Trophoblast cell (in vitro differentiated cells and primary cell): Measurements from ENCODE around the gene ZKSCAN7.

Source experiments
- DNase-seq, 2 donors: peaks; one replicate each; pipeline ENCODE4 v3.0.0-alpha.2; 2016
- H2AFZ ChIP-seq: 2 replicates; pipeline ENCODE4 v1.6.1; 2013; ENCODE audit warnings: low read length, moderate library complexity, mild to moderate bottlenecking; ENCODE audit not compliant: insufficient read depth, poor library complexity
- H2AK5ac ChIP-seq: 2 replicates; pipeline ENCODE4 v1.6.1; 2013; ENCODE audit warnings: mild to moderate bottlenecking, low read length
- H2BK120ac ChIP-seq: 2 replicates; pipeline ENCODE4 v1.6.1; 2013; ENCODE audit warnings: low read length, mild to moderate bottlenecking, moderate library complexity; ENCODE audit not compliant: insufficient read depth, poor library complexity
- H2BK12ac ChIP-seq: 2 replicates; pipeline ENCODE4 v1.6.1; 2013; ENCODE audit warnings: mild to moderate bottlenecking, low read length, moderate library complexity
- H2BK5ac ChIP-seq: 2 replicates; pipeline ENCODE4 v1.6.1; 2013; ENCODE audit warnings: low read length, low read depth, moderate library complexity, mild to moderate bottlenecking; ENCODE audit not compliant: poor library complexity
- H3K14ac ChIP-seq: 2 replicates; pipeline ENCODE4 v1.6.1; 2013; ENCODE audit warnings: mild to moderate bottlenecking, low read length
- H3K18ac ChIP-seq: 2 replicates; pipeline ENCODE4 v1.6.1; 2013; ENCODE audit warnings: mild to moderate bottlenecking, low read length
- H3K23ac ChIP-seq: 2 replicates; pipeline ENCODE4 v1.6.1; 2013; ENCODE audit warnings: low read length
- H3K27ac ChIP-seq: 2 replicates; pipeline ENCODE4 v1.5.1; 2013; ENCODE audit warnings: low read depth, mild to moderate bottlenecking, inconsistent platforms, low read length, moderate library complexity
- H3K27me3 ChIP-seq: 2 replicates; pipeline ENCODE4 v1.6.1; 2013; ENCODE audit warnings: inconsistent platforms, mild to moderate bottlenecking, low read length, moderate library complexity; ENCODE audit not compliant: insufficient read depth
- H3K36me3 ChIP-seq, 2 experiments: 1 replicate in 1 of 2; 2 replicates in 1 of 2; pipeline ENCODE4 v1.6.1; 2013; ENCODE audit warnings: low read length in 2 of 2, mild to moderate bottlenecking in 2 of 2, moderate library complexity in 1 of 2; ENCODE audit not compliant: insufficient read depth in 2 of 2, control insufficient read depth in 1 of 2
- H3K4ac ChIP-seq: 2 replicates; pipeline ENCODE4 v1.6.1; 2013; ENCODE audit warnings: low read depth, mild to moderate bottlenecking, low read length, moderate library complexity
- H3K4me1 ChIP-seq, 2 experiments: 1 replicate in 1 of 2; 2 replicates in 1 of 2; pipeline ENCODE4 v1.6.1; 2013; ENCODE audit warnings: low read length in 2 of 2, mild to moderate bottlenecking in 2 of 2, moderate library complexity in 1 of 2; ENCODE audit not compliant: insufficient read depth in 2 of 2, control insufficient read depth in 1 of 2
- H3K4me2 ChIP-seq: 2 replicates; pipeline ENCODE4 v1.6.1; 2013; ENCODE audit warnings: inconsistent platforms, mild to moderate bottlenecking, low read length, moderate library complexity
- H3K4me3 ChIP-seq: 2 replicates; pipeline ENCODE4 v1.5.1; 2013; ENCODE audit warnings: mild to moderate bottlenecking, low read depth, low read length, inconsistent platforms
- H3K79me1 ChIP-seq: one replicate; pipeline ENCODE4 v1.6.1; 2013; ENCODE audit warnings: low read length
- H3K79me2 ChIP-seq: 2 replicates; pipeline ENCODE4 v1.6.1; 2013; ENCODE audit warnings: low read length, mild to moderate bottlenecking; ENCODE audit not compliant: control insufficient read depth, insufficient read depth, poor library complexity
- H3K9ac ChIP-seq: 2 replicates; pipeline ENCODE4 v1.6.1; 2013; ENCODE audit warnings: mild to moderate bottlenecking, low read length
- H3K9me3 ChIP-seq: 2 replicates; pipeline ENCODE4 v1.6.1; 2013; ENCODE audit warnings: low read depth, mild to moderate bottlenecking, control low read depth, inconsistent platforms, low read length; ENCODE audit not compliant: insufficient read depth
- H4K12ac ChIP-seq: 2 replicates; pipeline ENCODE4 v1.6.1; 2013; ENCODE audit warnings: low read depth, mild to moderate bottlenecking, low read length, moderate library complexity
- H4K8ac ChIP-seq: 2 replicates; pipeline ENCODE4 v1.6.1; 2013; ENCODE audit warnings: low read depth, mild to moderate bottlenecking, low read length, moderate library complexity
- H4K91ac ChIP-seq: one replicate; pipeline ENCODE4 v1.6.1; 2013; ENCODE audit warnings: low read depth, mild to moderate bottlenecking, low read length, moderate library complexity
- WGBS: extraction: QIAGEN DNeasy Blood & Tissue Kit; methylation state at CpG from one replicate; pipeline ENCODE4 v1.1.7; 2013; ENCODE audit warnings: missing lambda C conversion rate; ENCODE audit not compliant: insufficient read length, insufficient coverage; ENCODE audit errors: extremely low coverage; 5-methylcytosine and 5-hydroxymethylcytosine counted together

ZKSCAN7 gene

GRCh38 chr3:44518782-44519156 is 36.2 kb upstream of the ZKSCAN7 start:
- no CpG with 5 or more reads among the region's 2 CpGs for WGBS
- H3K4me1 ChIP-seq, result peaks cover 0 to 3% of the 10 kb centered on the region in 2 experiments
- no peak overlapping the region for H3K14ac ChIP-seq
- no peaks in the 10 kb centered on the region for H3K9me3 ChIP-seq
- no peak for DNase-seq
- H4K8ac ChIP-seq, result no peak overlapping the region
- H3K4me3 ChIP-seq, result no peak overlapping the region
- no peak overlapping the region for H2AFZ ChIP-seq
- no peak overlapping the region for H3K9ac ChIP-seq
- no peaks in the 10 kb centered on the region for H3K36me3 ChIP-seq
- no peaks in the 10 kb centered on the region for H3K79me2 ChIP-seq
- H2AK5ac ChIP-seq, result no peak overlapping the region
- H3K23ac ChIP-seq, result no peak overlapping the region
- H3K79me1 ChIP-seq, result no peaks in the 10 kb centered on the region
- no peak overlapping the region for H2BK120ac ChIP-seq
- no peak overlapping the region for H3K4me2 ChIP-seq
- H4K12ac ChIP-seq, result no peak overlapping the region
- H3K27ac ChIP-seq, result no peak overlapping the region
- no peak overlapping the region for H4K91ac ChIP-seq
- H3K4ac ChIP-seq, result no peak overlapping the region
- no peak overlapping the region for H2BK12ac ChIP-seq
- no peaks in the 10 kb centered on the region for H3K27me3 ChIP-seq
- H3K18ac ChIP-seq, result no peak overlapping the region
- no peak overlapping the region for H2BK5ac ChIP-seq

- Histone ChIP-seq H3K9ac (no peak overlapping the region), H4K12ac (no peak overlapping the region), H3K27ac (no peak overlapping the region), H3K79me2 (no peaks in the 10 kb centered on the region), H3K4me3 (no peak overlapping the region), H2BK120ac (no peak overlapping the region), H3K36me3 (no peaks in the 10 kb centered on the region), H3K4me1 (peaks cover 3 to 6% of the 10 kb centered on the region in 2 experiments), H3K18ac (no peak overlapping the region), H2AK5ac (no peak overlapping the region), H2BK12ac (no peak overlapping the region), H3K9me3 (peaks cover 1% of the 10 kb centered on the region), H3K27me3 (no peaks in the 10 kb centered on the region), H3K14ac (no peak overlapping the region), H3K4me2 (no peak overlapping the region), H3K23ac (no peak overlapping the region), H2BK5ac (no peak overlapping the region), H3K79me1 (no peaks in the 10 kb centered on the region), H2AFZ (no peak overlapping the region), H3K4ac (no peak overlapping the region), H4K8ac (no peak overlapping the region), H4K91ac (no peak overlapping the region)
- no CpG with 5 or more reads among the region's 3 CpGs for WGBS
- no peak for DNase-seq
These were observed 33.3 kb upstream of the ZKSCAN7 start for GRCh38 chr3:44521721-44522120.

GRCh38 chr3:44522494-44522933 is 32.5 kb upstream of the ZKSCAN7 start:
- H3K79me1 ChIP-seq, result no peaks in the 10 kb centered on the region
- no peak overlapping the region for H3K14ac ChIP-seq
- H3K4ac ChIP-seq, result no peak overlapping the region
- no peaks in the 10 kb centered on the region for H3K36me3 ChIP-seq
- H4K91ac ChIP-seq, result peak overlapping the region; percentile 78
- no peak overlapping the region for H4K8ac ChIP-seq
- H3K9me3 ChIP-seq, result peaks cover 1% of the 10 kb centered on the region
- H3K23ac ChIP-seq, result no peak overlapping the region
- H3K4me3 ChIP-seq, result no peak overlapping the region
- peak overlapping the region; percentile 84 for H3K27ac ChIP-seq
- WGBS, result no CpG with 5 or more reads among the region's 7 CpGs
- H2BK5ac ChIP-seq, result peak overlapping the region; percentile 73
- H3K18ac ChIP-seq, result no peak overlapping the region
- H3K4me2 ChIP-seq, result no peak overlapping the region
- H3K79me2 ChIP-seq, result no peaks in the 10 kb centered on the region
- H3K4me1 ChIP-seq, result peaks cover 3 to 6% of the 10 kb centered on the region in 2 experiments
- no peak overlapping the region for H2AFZ ChIP-seq
- no peak overlapping the region for H2BK12ac ChIP-seq
- no peak overlapping the region for H3K9ac ChIP-seq
- no peaks in the 10 kb centered on the region for H3K27me3 ChIP-seq
- no peak overlapping the region for H2BK120ac ChIP-seq
- DNase-seq, result no peak
- H4K12ac ChIP-seq, result no peak overlapping the region
- H2AK5ac ChIP-seq, result no peak overlapping the region

GRCh38 chr3:44525060-44525459 is 29.9 kb upstream of the ZKSCAN7 start:
- no peak overlapping the region for H3K9ac ChIP-seq
- no peaks in the 10 kb centered on the region for H3K36me3 ChIP-seq
- H3K4ac ChIP-seq, result no peak overlapping the region
- H3K4me1 ChIP-seq, result peaks cover 3 to 6% of the 10 kb centered on the region in 2 experiments
- H4K91ac ChIP-seq, result no peak overlapping the region
- no peak overlapping the region for H4K8ac ChIP-seq
- H3K4me2 ChIP-seq, result no peak overlapping the region
- H4K12ac ChIP-seq, result no peak overlapping the region
- DNase-seq, result peak; percentile 48 to 70
- H3K14ac ChIP-seq, result no peak overlapping the region
- no peak overlapping the region for H3K18ac ChIP-seq
- H2AFZ ChIP-seq, result no peak overlapping the region
- H2BK12ac ChIP-seq, result no peak overlapping the region
- H3K9me3 ChIP-seq, result peaks cover 1% of the 10 kb centered on the region
- no peaks in the 10 kb centered on the region for H3K79me2 ChIP-seq
- H2BK120ac ChIP-seq, result no peak overlapping the region
- no peak overlapping the region for H2BK5ac ChIP-seq
- no CpG with 5 or more reads among the region's 5 CpGs for WGBS
- no peak overlapping the region for H2AK5ac ChIP-seq
- H3K23ac ChIP-seq, result no peak overlapping the region
- no peak overlapping the region for H3K27ac ChIP-seq
- H3K79me1 ChIP-seq, result no peaks in the 10 kb centered on the region
- no peak overlapping the region for H3K4me3 ChIP-seq
- H3K27me3 ChIP-seq, result no peaks in the 10 kb centered on the region
